Adrenal gland (tissue), 5 donors: ENCODE results near the gene PPM1A.

Experiments
- CTCF ChIP-seq, 6 experiments: fragments of 450-650 bp in 4 of 6; fragments of 200-600 bp in 2 of 6; sonication (generic) in 1 of 6; IDR thresholded peaks; 1 replicate in 5 of 6; 2 replicates in 1 of 6; pipeline versions ENCODE4 v1.5.1 to v1.8.0; 2016 to 2021; ENCODE audit warnings: antibody characterized with exemption in 6 of 6, mild to moderate bottlenecking in 2 of 6, moderate library complexity in 1 of 6
- POLR2A ChIP-seq, 2 donors: fragments of 450-650 bp; IDR thresholded peaks; one replicate each; pipeline ENCODE4 v1.6.1; 2017; ENCODE audit warnings: antibody characterized with exemption in 2 of 2, mild to moderate bottlenecking in 2 of 2, moderate library complexity in 1 of 2
- donor health status: DM: no; HTN: no; CAD: no.

- no peak for TF ChIP-seq CTCF (IDR thresholded peaks at IDR 0.05)
- TF ChIP-seq POLR2A (IDR thresholded peaks at IDR 0.05), result no peak
Measured at GRCh38 chr14:60212503-60213371, 36.3 kb upstream of the PPM1A start.
